Peyer's patch (tissue), 4 donors: Measurements from ENCODE around the gene GPR21.

Experiments
- POLR2A ChIP-seq, 2 donors: fragments of 450-650 bp; IDR thresholded peaks; one replicate each; pipeline ENCODE4 v1.5.1; 2017; ENCODE audit warnings: antibody characterized with exemption in 2 of 2, mild to moderate bottlenecking in 2 of 2, moderate library complexity in 2 of 2
- TF ChIP-seq, protein P1 (sequence below), 6 experiments: fragments of 450-650 bp in 4 of 6; fragments of 200-600 bp in 2 of 6; sonication (generic) in 1 of 6; IDR thresholded peaks; one replicate each; pipeline ENCODE4 v1.5.1; 2017 to 2019; ENCODE audit warnings: antibody characterized with exemption in 6 of 6, mild to moderate bottlenecking in 3 of 6, moderate library complexity in 1 of 6

DNA sequence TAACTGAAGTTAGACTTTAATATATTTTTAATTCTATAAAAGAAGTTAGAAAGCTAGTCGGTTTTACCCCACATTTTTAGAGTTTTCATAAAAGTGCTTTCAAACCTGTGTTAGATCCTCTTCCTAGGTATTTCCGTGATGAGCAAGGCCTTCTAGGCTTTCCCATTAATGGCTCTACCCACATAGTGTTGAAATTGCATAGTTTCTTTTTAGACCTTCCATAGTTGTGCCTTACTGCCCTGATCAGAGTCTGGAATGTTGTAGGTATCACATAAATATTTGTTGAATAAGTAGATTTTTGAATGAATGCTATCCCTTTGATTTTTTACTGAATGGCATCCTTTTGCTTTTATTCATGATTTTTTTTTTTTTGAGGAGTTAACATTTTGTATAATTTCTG lies 45.3 kb upstream of the GPR21 start:
- TF ChIP-seq, protein P1, sequence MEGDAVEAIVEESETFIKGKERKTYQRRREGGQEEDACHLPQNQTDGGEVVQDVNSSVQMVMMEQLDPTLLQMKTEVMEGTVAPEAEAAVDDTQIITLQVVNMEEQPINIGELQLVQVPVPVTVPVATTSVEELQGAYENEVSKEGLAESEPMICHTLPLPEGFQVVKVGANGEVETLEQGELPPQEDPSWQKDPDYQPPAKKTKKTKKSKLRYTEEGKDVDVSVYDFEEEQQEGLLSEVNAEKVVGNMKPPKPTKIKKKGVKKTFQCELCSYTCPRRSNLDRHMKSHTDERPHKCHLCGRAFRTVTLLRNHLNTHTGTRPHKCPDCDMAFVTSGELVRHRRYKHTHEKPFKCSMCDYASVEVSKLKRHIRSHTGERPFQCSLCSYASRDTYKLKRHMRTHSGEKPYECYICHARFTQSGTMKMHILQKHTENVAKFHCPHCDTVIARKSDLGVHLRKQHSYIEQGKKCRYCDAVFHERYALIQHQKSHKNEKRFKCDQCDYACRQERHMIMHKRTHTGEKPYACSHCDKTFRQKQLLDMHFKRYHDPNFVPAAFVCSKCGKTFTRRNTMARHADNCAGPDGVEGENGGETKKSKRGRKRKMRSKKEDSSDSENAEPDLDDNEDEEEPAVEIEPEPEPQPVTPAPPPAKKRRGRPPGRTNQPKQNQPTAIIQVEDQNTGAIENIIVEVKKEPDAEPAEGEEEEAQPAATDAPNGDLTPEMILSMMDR (IDR thresholded peaks at IDR 0.05), result no peak
- no peak for TF ChIP-seq POLR2A (IDR thresholded peaks at IDR 0.05)
